GM18505 (cell line): ENCODE measurements around the gene TMEM208.

Source experiments
- ATAC-seq: cut with Tn5 transposase; IDR thresholded peaks from one replicate; pipeline ENCODE4 v1.9.1; 2021; ENCODE audit not compliant: unreplicated experiment
- POLR2A ChIP-seq: IDR thresholded peaks from 4 replicates; pipeline ENCODE4 v1.6.1; 2011; ENCODE audit warnings: borderline replicate concordance; ENCODE audit not compliant: insufficient read depth, insufficient read length; ENCODE audit errors: extremely low read depth

The TMEM208 gene

DNA sequence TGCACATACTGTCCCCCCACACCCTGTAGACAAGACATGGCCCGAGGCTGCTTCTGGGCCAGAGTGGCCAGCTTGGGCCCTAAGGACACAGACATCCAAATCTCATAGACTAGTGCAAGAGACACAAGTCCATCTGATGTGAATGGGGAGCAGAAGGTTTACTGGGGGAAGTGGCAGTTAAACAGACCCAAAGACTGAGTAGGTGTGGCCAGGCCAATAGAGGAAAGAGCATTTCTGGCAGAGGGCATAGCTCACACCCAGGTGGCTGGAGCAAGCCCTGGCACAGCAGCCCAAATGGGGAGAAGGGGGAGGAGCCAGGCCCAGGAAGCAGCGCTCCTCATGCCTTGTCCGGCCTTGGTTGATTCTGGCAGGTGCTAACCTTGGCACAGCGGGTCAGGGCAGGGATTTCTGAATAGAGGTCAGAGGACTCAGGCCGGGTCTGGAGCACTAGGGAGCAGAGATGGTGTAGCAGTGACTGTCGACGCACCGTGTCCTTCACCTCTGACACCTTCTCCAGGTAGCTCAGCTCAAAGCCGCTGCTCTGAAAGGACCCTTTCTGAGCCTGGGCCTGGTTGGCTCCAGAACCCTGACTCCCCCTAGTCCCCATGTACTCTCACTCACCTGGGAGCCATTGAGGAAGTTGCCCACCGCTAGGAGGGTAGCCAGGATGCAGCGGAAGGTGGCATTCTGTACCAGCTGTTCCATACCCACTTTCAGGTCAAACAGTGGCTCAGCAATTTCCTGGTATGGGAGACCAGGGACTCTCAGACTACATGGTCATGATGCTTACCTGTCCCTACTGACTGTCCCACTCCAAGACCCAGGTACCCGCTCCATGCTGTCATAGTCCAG is 4.1 kb downstream of the TMEM208 start:
- no peak for TF ChIP-seq POLR2A
- no peak for ATAC-seq

DNA sequence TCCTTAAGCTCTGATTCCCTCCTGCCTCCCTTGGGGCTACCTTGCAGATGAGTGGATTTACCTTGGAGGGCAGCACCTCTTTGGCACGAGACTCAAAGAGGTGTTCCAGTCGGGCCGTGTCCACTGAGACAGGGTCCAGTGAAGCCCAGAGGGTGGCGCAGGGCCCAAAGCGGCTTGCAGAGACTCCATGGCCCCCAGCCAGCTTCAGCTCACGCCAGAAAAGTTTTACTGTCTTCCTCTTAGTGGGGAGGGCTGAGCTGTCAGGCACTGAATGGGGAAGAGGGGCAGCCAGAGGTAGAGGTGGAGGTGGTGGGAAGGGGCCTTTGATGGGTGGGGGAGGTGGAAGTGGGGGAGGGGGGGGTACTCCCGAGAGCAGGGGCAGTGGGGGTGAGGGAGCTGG is 6.7 kb downstream of the TMEM208 start:
- ATAC-seq = no peak
- no peak for TF ChIP-seq POLR2A

GRCh38 chr16:67234180-67234597 is 7.3 kb downstream of the TMEM208 start:
- ATAC-seq = no peak
- TF ChIP-seq POLR2A = peak; percentile 4

GRCh38 chr16:67235816-67236562 is 9.1 kb downstream of the TMEM208 start:
- ATAC-seq = no peak
- TF ChIP-seq POLR2A = peak; percentile 22

GRCh38 chr16:67236563-67237395 is 9.8 kb downstream of the TMEM208 start:
- no peak for TF ChIP-seq POLR2A
- ATAC-seq = no peak

DNA sequence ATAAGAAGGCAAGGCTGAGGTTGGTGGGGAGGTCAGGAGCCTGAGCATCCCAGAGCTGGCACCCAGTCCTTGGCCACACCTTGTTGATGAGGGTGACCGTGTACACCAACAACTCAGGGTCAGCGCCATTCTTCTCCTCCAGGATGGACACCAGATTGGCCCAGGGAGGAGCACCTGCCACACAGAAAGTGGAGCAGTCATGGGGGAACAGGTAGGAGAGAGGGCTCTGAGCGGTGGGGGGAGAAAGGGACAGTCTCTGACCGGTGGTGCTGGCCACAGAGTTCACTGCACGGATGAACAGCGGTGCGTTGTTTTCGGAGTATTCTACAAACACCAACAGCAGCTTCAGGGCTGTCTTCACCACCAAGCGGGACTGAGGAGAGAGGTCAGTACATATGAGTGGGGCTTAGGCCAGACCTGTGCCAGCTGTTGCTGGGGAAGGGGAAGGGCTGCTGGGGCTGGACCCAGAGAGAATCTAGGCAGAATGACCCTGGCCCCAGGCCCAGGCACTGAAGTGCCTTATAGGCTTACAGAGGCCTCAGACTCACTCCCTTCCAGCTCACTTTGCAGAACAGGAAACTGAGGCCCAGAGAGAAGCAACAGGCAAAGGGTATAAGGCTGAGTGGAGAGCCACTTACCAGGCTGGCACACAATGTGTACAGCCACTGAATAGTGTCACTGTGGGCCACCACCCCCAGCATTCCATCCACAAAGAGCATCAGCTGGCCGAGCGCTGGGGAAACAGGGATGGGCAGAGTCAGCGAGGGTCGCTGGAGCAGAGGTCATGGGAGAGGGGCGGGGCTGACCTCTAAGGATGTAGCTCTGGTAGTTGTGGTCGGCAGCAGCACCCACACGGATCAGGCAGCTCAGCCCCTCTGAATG is 10.7 kb downstream of the TMEM208 start:
- no peak for ATAC-seq

DNA sequence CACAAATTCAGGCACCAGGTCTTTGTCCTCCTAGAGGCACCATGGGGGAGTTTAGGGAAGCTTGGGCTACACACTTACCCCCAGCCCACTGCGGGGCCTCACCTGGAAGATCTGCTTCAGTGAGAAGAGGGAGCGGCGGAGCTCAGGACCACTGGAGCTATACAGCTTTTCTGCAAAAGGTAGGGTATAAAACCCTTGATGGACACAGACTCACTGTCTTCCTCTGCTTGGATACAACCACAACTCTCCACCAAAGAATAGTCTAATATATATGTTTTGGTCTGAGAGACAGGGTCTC is 11.3 kb downstream of the TMEM208 start:
- no peak for TF ChIP-seq POLR2A
- no peak for ATAC-seq

More for the DNA sequence above, 10.7 kb downstream of the TMEM208 start:
- no peak for TF ChIP-seq POLR2A

GRCh38 chr16:67238806-67239470 is 12.0 kb downstream of the TMEM208 start:
- ATAC-seq = no peak
- no peak for TF ChIP-seq POLR2A

- no peak for TF ChIP-seq POLR2A
- ATAC-seq = no peak
These were observed 13.6 kb downstream of the TMEM208 start for GRCh38 chr16:67240506-67240905.

- ATAC-seq = no peak
- no peak for TF ChIP-seq POLR2A
These were observed 14.3 kb downstream of the TMEM208 start for GRCh38 chr16:67241008-67241900.

- TF ChIP-seq POLR2A = no peak
- ATAC-seq = no peak
These were observed 15.3 kb downstream of the TMEM208 start for GRCh38 chr16:67242138-67242730.

GRCh38 chr16:67243481-67243880 is 16.6 kb downstream of the TMEM208 start:
- no peak for ATAC-seq
- no peak for TF ChIP-seq POLR2A
